Hepatocyte (in vitro differentiated cells): ENCODE data around the gene RALA.

Experiments
- CTCF ChIP-seq: fragments of 200-600 bp; sonication (generic); IDR thresholded peaks from 2 replicates; pipeline ENCODE4 v1.5.1; 2016; ENCODE audit warnings: antibody characterized with exemption, mild to moderate bottlenecking; ENCODE audit not compliant: poor library complexity
- EZH2 ChIP-seq: fragments of 200-600 bp; sonication (generic); IDR thresholded peaks from 2 replicates; pipeline ENCODE4 v1.6.1; 2016; ENCODE audit warnings: antibody characterized with exemption, mild to moderate bottlenecking, borderline replicate concordance

- TF ChIP-seq EZH2 = no peak
- TF ChIP-seq CTCF = no peak
Observed at GRCh38 chr7:39683216-39683845, 60.0 kb downstream of the RALA start.
